ENCODE results near the gene UBE2QL1.

UBE2QL1 gene

DNA sequence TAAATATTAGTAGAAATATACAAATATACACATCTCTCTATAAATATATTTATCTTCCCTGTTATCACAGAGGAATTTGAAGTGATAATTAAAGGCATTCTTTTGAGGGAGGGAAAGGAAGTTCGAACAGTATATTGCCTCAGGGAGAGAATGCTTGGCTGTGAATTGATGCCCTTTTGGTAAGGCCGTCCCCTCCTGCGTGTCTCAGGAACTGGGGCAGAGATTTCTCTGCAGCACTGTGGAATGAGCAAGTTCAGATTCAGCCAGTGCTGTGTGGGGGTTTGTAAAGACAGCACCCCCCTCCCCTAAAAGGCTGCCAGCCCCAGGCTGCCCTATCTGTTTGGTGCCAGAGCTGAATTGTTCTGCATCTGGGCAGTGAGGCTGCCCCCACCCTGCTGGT, 42.0 kb downstream of the UBE2QL1 start:
- TF ChIP-seq BCL11A (tag by site-specific recombination; IDR thresholded peaks at IDR 0.05; ENCODE audit: low read depth) (no peak), ZFP3 (tag by site-specific recombination; IDR thresholded peaks at IDR 0.05; ENCODE audit: low read depth) (no peak), ZNF48 (tag by site-specific recombination; IDR thresholded peaks at IDR 0.05) (no peak), ZNF561 (tag by site-specific recombination; IDR thresholded peaks at IDR 0.05; ENCODE audit: borderline replicate concordance) (no peak), ZNF132 (tag by site-specific recombination; IDR thresholded peaks at IDR 0.05; ENCODE audit: borderline replicate concordance) (no peak), ZNF292 (tag by site-specific recombination; IDR thresholded peaks at IDR 0.05; ENCODE audit: borderline replicate concordance, low read depth) (no peak), ZNF791 (tag by site-specific recombination; IDR thresholded peaks at IDR 0.05) (no peak)
- TF ChIP-seq, protein P1, sequence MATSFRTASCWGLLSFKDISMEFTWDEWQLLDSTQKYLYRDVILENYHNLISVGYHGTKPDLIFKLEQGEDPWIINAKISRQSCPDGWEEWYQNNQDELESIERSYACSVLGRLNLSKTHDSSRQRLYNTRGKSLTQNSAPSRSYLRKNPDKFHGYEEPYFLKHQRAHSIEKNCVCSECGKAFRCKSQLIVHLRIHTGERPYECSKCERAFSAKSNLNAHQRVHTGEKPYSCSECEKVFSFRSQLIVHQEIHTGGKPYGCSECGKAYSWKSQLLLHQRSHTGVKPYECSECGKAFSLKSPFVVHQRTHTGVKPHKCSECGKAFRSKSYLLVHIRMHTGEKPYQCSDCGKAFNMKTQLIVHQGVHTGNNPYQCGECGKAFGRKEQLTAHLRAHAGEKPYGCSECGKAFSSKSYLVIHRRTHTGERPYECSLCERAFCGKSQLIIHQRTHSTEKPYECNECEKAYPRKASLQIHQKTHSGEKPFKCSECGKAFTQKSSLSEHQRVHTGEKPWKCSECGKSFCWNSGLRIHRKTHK (tag by site-specific recombination; IDR thresholded peaks at IDR 0.05) = no peak
- TF ChIP-seq, protein P2, sequence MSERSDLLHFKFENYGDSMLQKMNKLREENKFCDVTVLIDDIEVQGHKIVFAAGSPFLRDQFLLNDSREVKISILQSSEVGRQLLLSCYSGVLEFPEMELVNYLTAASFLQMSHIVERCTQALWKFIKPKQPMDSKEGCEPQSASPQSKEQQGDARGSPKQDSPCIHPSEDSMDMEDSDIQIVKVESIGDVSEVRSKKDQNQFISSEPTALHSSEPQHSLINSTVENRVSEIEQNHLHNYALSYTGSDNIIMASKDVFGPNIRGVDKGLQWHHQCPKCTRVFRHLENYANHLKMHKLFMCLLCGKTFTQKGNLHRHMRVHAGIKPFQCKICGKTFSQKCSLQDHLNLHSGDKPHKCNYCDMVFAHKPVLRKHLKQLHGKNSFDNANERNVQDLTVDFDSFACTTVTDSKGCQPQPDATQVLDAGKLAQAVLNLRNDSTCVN (tag by site-specific recombination; optimal IDR thresholded peaks at IDR 0.05) = no peak
- ChIA-PET POLR2A (no interaction called here), CTCF (interaction anchor here (0.6 kb wide), 1 partner anchor 119 kb away, joined by 3 read pairs; no protein-coding TSS in a partner anchor)
- H3K27ac ChIP-seq (ENCODE audit: extremely low read depth, low read depth, low read length) = no peak overlapping the region
- no peak overlapping the region for H3K4me3 ChIP-seq (ENCODE audit: low read depth, low read length)
- peaks cover 4% of the 10 kb centered on the region for H3K4me1 ChIP-seq (ENCODE audit: control insufficient read depth, insufficient read depth, low read length)
- H3K9me3 ChIP-seq (ENCODE audit: control insufficient read depth, insufficient read depth, low read depth, low read length) = no peaks in the 10 kb centered on the region
- H3K36me3 ChIP-seq (ENCODE audit: control insufficient read depth in 2 of 2, insufficient read depth in 1 of 2, low read length in 2 of 2) = peaks cover 0 to 4% of the 10 kb centered on the region in 2 experiments; a peak in 2 of 3 replicates

DNA sequence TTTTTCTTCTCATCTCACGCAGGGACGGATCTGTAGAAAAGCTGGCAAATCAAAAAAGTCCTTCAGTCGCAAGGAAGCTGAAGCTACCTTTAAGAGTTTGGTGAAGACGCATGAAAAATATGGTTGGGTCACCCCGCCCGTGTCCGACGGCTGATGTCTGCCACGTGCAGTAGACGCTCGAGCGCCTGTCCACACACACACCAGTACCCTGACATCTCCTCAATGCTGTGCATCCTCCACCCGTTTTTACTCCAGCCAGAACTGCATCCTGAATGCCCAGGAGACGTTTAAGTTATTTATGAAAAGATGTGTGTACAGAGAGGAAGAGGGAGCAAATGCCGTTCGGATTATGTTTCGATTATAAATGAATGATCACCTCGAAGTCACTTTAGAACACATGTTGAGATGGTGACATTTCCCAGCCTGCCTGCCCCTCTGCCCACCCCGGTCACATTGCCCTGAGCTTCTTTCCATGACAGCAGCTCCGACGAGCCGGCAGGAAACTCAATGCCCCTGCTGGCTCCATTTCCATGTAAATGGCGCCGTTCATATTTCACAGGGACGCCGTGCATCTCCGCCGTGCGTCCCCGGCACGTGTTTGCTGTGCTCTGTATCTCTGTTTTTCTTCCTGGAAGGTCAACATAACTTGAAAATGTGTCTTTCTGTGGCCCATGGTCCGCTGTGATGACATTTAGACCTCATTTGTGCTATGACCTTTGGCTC, 42.7 kb downstream of the UBE2QL1 start:
- no peak overlapping the region for H3K4me3 ChIP-seq (ENCODE audit: low read depth, low read length)
- POLR2A ChIA-PET = no interaction called here
- peaks cover 4% of the 10 kb centered on the region for H3K4me1 ChIP-seq (ENCODE audit: control insufficient read depth, insufficient read depth, low read length)
- H3K9me3 ChIP-seq (ENCODE audit: control insufficient read depth, insufficient read depth, low read depth, low read length) = no peaks in the 10 kb centered on the region
- H3K36me3 ChIP-seq (ENCODE audit: control insufficient read depth in 2 of 2, insufficient read depth in 1 of 2, low read length in 2 of 2) = peaks cover 0 to 4% of the 10 kb centered on the region in 2 experiments; a peak in 2 of 3 replicates
- no peak overlapping the region for H3K27ac ChIP-seq (ENCODE audit: extremely low read depth, low read depth, low read length)
- TF ChIP-seq ZNF302 (tag by site-specific recombination; IDR thresholded peaks at IDR 0.05; ENCODE audit: low read depth) (no peak), ZNF433 (tag by site-specific recombination; IDR thresholded peaks at IDR 0.05; ENCODE audit: low read depth) (no peak), ZNF174 (tag by site-specific recombination; IDR thresholded peaks at IDR 0.05) (no peak), ZNF776 (tag by site-specific recombination; IDR thresholded peaks at IDR 0.05; ENCODE audit: borderline replicate concordance) (no peak)
- TF ChIP-seq, protein P3, sequence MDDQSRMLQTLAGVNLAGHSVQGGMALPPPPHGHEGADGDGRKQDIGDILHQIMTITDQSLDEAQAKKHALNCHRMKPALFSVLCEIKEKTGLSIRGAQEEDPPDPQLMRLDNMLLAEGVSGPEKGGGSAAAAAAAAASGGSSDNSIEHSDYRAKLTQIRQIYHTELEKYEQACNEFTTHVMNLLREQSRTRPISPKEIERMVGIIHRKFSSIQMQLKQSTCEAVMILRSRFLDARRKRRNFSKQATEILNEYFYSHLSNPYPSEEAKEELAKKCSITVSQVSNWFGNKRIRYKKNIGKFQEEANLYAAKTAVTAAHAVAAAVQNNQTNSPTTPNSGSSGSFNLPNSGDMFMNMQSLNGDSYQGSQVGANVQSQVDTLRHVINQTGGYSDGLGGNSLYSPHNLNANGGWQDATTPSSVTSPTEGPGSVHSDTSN (CRISPR knock-in tag; IDR thresholded peaks at IDR 0.05) = no peak
- TF ChIP-seq, protein P4, sequence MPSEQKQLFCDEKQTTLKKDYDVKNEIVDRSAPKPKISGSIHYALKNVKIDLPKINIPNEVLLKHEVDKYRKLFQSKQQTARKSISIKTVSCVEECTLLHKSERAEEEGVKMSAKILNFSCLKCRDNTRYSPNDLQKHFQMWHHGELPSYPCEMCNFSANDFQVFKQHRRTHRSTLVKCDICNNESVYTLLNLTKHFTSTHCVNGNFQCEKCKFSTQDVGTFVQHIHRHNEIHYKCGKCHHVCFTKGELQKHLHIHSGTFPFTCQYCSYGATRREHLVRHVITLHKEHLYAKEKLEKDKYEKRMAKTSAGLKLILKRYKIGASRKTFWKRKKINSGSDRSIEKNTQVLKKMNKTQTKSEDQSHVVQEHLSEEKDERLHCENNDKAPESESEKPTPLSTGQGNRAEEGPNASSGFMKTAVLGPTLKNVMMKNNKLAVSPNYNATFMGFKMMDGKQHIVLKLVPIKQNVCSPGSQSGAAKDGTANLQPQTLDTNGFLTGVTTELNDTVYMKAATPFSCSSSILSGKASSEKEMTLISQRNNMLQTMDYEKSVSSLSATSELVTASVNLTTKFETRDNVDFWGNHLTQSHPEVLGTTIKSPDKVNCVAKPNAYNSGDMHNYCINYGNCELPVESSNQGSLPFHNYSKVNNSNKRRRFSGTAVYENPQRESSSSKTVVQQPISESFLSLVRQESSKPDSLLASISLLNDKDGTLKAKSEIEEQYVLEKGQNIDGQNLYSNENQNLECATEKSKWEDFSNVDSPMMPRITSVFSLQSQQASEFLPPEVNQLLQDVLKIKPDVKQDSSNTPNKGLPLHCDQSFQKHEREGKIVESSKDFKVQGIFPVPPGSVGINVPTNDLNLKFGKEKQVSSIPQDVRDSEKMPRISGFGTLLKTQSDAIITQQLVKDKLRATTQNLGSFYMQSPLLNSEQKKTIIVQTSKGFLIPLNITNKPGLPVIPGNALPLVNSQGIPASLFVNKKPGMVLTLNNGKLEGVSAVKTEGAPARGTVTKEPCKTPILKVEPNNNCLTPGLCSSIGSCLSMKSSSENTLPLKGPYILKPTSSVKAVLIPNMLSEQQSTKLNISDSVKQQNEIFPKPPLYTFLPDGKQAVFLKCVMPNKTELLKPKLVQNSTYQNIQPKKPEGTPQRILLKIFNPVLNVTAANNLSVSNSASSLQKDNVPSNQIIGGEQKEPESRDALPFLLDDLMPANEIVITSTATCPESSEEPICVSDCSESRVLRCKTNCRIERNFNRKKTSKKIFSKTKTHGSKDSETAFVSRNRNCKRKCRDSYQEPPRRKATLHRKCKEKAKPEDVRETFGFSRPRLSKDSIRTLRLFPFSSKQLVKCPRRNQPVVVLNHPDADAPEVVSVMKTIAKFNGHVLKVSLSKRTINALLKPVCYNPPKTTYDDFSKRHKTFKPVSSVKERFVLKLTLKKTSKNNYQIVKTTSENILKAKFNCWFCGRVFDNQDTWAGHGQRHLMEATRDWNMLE (tag by site-specific recombination; conservative IDR thresholded peaks at IDR 0.05; ENCODE audit: low read depth) = no peak
- TF ChIP-seq, protein P5, sequence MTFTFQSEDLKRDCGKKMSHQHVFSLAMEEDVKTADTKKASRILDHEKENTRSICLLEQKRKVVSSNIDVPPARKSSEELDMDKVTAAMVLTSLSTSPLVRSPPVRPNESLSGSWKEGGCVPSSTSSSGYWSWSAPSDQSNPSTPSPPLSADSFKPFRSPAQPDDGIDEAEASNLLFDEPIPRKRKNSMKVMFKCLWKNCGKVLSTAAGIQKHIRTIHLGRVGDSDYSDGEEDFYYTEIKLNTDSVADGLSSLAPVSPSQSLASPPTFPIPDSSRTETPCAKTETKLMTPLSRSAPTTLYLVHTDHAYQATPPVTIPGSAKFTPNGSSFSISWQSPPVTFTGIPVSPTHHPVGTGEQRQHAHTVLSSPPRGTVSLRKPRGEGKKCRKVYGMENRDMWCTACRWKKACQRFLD (tag by site-specific recombination; IDR thresholded peaks at IDR 0.05) = no peak
- CTCF ChIA-PET = no interaction called here

Measured in HEK293 (cell line).